ENCODE data around the gene GRM8.

Gene GRM8

GRCh38 chr7:127230192-127230925, 22.4 kb downstream of the GRM8 start:
- no peak for DNase-seq

GRCh38 chr7:127226685-127227374, 25.9 kb downstream of the GRM8 start:
- no peak for DNase-seq

GRCh38 chr7:127221731-127222130, 31.0 kb downstream of the GRM8 start:
- no peak for DNase-seq

GRCh38 chr7:127214956-127215718, 37.6 kb downstream of the GRM8 start:
- DNase-seq = peak; percentile 1

- DNase-seq = no peak
Measured at GRCh38 chr7:127209886-127210285, 42.9 kb downstream of the GRM8 start.

- no peak for DNase-seq
Measured at GRCh38 chr7:127208860-127209259, 43.9 kb downstream of the GRM8 start.

GRCh38 chr7:127208351-127208750, 44.4 kb downstream of the GRM8 start:
- DNase-seq = no peak

- DNase-seq = no peak
Measured at GRCh38 chr7:127207806-127208205, 44.9 kb downstream of the GRM8 start.

GRCh38 chr7:127207230-127207629, 45.5 kb downstream of the GRM8 start:
- DNase-seq = no peak

- no peak for DNase-seq
Measured at GRCh38 chr7:127194571-127194970, 58.2 kb downstream of the GRM8 start.

GRCh38 chr7:127189886-127190285, 62.9 kb downstream of the GRM8 start:
- no peak for DNase-seq

GRCh38 chr7:127189074-127189473, 63.7 kb downstream of the GRM8 start:
- no peak for DNase-seq

- no peak for DNase-seq
Measured at GRCh38 chr7:127187740-127188139, 65.0 kb downstream of the GRM8 start.

GRCh38 chr7:127186686-127187085, 66.1 kb downstream of the GRM8 start:
- no peak for DNase-seq

GRCh38 chr7:127177156-127177555, 75.6 kb downstream of the GRM8 start:
- DNase-seq = no peak

GRCh38 chr7:127162366-127162765, 90.4 kb downstream of the GRM8 start:
- DNase-seq = no peak

- DNase-seq = peak; percentile 26
Measured at GRCh38 chr7:127158659-127159058, 94.1 kb downstream of the GRM8 start.

GRCh38 chr7:127154958-127155357, 97.8 kb downstream of the GRM8 start:
- no peak for DNase-seq

- no peak for DNase-seq
Measured at GRCh38 chr7:127154101-127154500, 98.6 kb downstream of the GRM8 start.

GRCh38 chr7:127153315-127153714, 99.4 kb downstream of the GRM8 start:
- no peak for DNase-seq

- no peak for DNase-seq
Measured at GRCh38 chr7:127152423-127152822, 100.3 kb downstream of the GRM8 start.

- no peak for DNase-seq
Measured at GRCh38 chr7:127151379-127151778, 101.4 kb downstream of the GRM8 start.

- no peak for DNase-seq
Measured at GRCh38 chr7:127150543-127150942, 102.2 kb downstream of the GRM8 start.

Measured in hematopoietic multipotent progenitor cell treated with erythropoietin and hydrocortisone succinate and interleukin-3 and kit ligand, for 6 days (in vitro differentiated cells).